Fibroblast of lung (primary cell): Measurements from ENCODE around the gene PDX1.

Experiments
- EZH2 ChIP-seq: IDR thresholded peaks from 2 replicates; pipeline ENCODE4 v1.5.1; 2012; ENCODE audit warnings: low read length, control low read depth, mild to moderate bottlenecking; ENCODE audit errors: missing control alignments
- TF ChIP-seq, protein P1 (sequence below), 2 donors: IDR thresholded peaks in 1 of 2; conservative IDR thresholded peaks in 1 of 2; 1 replicate in 1 of 2; 2 replicates in 1 of 2; pipeline ENCODE4 v1.5.1; 2011 to 2012; ENCODE audit warnings: low read length in 2 of 2, control low read depth in 1 of 2, inconsistent platforms in 1 of 2, low read depth in 1 of 2, mild to moderate bottlenecking in 1 of 2

DNA sequence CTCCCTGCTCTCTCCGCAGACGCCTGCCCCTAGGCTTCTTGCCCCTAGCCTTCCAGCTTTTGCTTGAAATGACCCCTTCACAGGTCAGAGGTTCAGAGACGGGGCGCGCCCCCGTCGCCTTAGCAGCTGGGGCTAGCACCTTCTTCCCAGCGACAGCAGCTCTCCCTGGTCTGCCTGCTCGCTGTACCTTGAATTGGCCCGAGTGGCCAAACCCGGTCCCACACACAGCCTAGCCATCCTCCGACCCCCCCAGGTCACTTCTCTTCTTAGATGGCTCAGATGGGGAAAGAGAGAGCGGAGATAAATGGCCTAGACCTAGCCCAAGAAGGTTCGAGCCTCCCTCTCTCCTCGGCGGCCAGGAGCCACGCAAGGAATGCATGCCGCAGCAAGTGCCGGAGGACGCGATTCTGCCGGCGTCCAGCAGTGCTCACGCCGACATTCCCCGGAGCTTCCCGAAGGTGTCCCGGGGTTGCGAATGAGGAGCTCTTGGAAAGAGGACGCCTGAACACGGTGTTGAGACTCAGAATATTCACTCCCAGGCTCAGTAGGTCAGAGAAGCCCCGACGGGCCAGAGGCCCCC lies 48.0 kb downstream of the PDX1 start:
- TF ChIP-seq, protein P1, sequence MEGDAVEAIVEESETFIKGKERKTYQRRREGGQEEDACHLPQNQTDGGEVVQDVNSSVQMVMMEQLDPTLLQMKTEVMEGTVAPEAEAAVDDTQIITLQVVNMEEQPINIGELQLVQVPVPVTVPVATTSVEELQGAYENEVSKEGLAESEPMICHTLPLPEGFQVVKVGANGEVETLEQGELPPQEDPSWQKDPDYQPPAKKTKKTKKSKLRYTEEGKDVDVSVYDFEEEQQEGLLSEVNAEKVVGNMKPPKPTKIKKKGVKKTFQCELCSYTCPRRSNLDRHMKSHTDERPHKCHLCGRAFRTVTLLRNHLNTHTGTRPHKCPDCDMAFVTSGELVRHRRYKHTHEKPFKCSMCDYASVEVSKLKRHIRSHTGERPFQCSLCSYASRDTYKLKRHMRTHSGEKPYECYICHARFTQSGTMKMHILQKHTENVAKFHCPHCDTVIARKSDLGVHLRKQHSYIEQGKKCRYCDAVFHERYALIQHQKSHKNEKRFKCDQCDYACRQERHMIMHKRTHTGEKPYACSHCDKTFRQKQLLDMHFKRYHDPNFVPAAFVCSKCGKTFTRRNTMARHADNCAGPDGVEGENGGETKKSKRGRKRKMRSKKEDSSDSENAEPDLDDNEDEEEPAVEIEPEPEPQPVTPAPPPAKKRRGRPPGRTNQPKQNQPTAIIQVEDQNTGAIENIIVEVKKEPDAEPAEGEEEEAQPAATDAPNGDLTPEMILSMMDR (conservative IDR thresholded peaks at IDR 0.05 in 1 of 2, IDR thresholded peaks at IDR 0.05 in 1 of 2; ENCODE audit: low read depth in 1 of 2, low read length in 2 of 2) = no peak
- TF ChIP-seq EZH2 = peak; percentile 76
